DMS114 treated with DMSO at 0.1 percent for 48 hours (cell line): ENCODE data around the gene PTPRD.
"Not testable (repeated sequence)": the region's sequence is repeated elsewhere in the genome, so short reads cannot be mapped to it uniquely, and the experiment has no call there.

ENCODE experiments used
- DNase-seq: peaks from one replicate; lab custom pipeline; 2025; ENCODE audit not compliant: unreplicated experiment; lab: John Stamatoyannopoulos, UW

PTPRD gene

GRCh38 chr9:9214066-9214465, 1398.7 kb downstream of the PTPRD start:
- DNase-seq, result no peak

DNA sequence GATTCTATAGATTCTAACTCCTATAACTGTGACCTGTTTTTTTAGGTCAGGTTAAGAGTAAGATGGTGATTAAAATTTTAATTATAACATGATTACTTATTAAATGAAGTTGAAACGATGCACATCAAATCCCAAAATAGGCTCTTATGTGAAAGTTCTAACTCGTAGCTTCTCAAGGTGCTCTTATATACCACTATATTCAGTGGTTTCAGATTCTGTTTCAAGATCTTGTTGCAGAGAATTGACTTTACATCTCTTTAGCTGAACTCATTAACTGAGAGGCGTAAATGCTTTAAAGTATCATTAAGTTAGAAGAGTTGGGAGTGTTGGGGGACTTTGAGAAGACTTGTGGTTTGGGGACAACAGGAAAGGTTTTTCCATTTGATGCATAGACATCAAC, 1399.8 kb downstream of the PTPRD start:
- no peak for DNase-seq

DNA sequence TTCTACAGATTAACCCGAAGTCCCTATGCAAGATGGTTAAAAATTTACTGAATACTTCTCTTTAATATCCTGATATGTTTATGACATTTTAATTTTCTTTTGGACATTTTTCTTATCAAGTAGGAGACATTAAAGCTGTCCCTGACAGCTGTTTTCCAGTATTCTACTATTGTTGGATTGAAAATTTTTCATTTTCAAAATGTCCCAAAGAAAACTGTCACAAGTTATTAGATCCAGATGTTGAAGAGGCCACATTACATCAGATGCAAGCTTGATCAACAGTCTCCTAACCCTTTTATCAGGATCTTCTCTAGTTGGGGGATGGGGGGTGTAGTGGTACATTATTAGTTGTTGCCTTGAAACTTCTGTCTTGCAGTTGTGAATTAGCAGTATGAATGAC, 1410.5 kb downstream of the PTPRD start:
- no peak for DNase-seq

DNA sequence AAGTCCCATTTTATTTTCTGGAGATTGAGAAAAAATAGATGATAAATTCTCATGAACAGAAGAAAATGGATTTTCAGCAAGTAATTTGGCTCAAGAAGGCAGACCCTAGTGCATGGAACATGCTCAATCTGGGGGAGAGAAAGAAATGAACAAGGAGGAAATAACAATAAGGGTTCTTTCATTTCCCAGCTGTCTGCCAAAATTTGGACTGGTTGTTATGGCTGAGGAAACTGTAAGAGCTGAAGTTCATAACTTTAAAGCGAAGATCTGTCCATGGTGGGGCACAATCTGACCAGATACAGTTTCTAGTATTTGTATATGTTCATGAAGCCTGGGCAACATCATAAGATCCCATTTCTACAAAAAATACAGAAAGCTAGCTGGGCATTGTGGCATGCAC, 1426.7 kb downstream of the PTPRD start:
- no peak for DNase-seq

DNA sequence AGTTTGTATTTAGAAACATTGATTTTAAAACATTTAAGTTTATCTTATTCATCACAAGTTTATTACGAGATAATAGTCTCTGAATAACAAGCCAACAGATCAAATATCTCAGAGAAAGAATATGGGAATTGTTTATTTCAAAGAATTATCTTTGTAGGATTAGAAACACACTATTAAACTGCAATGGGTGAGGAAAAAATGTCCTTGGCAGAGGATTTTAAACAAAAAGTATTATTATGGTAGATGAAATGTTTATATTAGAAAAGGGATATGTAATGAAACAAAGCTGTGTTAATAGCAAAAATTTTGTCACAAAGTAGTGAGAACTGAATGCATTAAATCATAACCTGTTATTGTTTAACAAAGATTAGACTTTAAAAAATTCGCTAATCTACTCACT, 1430.4 kb downstream of the PTPRD start:
- DNase-seq, result no peak

DNA sequence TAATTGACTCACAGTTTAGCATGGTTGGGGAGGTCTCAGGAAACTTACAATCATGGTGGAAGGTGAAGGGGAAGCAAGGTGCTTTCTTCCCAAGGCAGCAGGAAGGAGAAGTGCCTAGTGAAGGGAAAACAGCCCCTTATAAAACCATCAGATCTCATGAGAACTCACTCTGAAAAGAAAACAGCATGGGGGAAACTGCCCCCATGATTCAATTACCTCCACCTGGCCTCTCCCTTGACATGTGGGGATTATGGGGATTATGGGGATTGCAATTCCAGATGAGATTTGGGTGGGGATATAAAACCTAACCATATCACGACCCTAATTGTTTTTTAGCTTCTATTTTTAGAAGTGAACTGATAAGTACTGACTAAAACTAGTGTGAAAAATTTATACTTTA, 1435.7 kb downstream of the PTPRD start:
- DNase-seq, result no peak

DNA sequence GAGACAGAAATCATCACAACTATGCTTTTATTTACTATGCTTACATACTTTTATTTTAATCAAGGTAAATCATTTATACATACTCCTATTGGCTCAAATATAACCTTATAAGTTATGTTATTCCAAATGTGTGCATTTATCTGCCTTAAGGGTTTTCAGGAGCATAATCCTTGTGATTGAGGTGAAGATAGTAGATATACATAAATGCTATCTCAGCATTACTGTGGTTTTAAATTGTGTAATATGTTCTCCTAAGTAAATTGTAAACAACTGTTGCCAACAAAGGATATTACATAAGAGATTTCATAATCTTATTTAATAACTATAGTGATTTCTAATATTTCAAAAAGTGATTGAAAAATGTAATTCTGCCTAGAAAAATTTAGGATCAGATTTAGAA, 1438.4 kb downstream of the PTPRD start:
- no peak for DNase-seq

GRCh38 chr9:9173264-9173663, 1439.5 kb downstream of the PTPRD start:
- DNase-seq, result no peak

DNA sequence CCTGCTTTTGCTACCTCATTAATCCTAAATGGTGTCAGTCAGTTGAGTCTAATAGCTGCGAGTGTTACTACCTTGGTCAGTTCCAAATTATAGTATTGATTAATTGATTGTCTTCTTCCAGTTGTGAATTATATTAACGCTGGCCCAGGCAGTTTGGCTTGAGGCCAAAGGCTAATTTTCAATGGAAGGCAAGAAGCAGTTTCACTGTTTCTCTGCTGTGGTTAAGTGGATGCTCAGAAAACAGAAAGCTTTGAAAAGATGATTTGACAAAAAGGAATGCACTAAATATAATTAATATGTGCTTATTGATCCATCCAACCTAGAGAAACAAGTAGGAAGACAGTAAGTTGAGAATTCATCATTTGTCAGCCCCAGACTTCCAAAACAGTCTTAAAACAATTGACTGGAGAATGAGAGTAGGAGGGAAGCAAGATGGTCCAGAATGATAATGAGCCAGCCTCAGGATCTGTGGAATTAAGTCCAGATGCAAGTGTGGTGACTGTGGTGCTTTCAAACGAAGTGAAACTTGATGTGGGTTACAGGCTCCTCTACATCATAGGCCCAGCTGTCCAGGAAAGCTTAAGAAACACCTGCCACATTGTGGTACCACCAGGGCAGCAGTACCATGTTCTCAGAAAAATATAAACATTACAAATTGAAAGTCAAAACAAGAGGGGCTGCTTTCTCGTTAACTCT, 1442.2 kb downstream of the PTPRD start:
- no peak for DNase-seq

GRCh38 chr9:9142001-9142400, 1470.8 kb downstream of the PTPRD start:
- DNase-seq, result no peak

DNA sequence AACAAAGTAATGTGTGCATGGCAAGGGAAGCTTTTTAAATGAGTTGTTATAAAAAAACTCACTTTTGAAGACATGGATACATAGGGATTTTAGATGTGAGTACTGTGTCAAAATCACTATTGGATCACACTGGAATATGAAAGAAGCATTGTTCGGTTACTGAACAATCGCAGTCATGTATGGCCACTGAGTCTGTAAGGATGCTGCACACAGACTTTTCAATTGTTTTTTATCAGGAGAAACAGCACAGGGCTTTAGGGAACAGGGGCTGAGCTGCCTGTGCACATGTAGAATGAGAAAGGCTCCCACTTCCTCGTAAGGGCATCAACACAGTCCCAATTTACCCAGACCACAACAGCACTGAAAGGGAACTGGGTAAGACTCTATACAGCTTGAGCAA, 1479.3 kb downstream of the PTPRD start:
- DNase-seq, result no peak

DNA sequence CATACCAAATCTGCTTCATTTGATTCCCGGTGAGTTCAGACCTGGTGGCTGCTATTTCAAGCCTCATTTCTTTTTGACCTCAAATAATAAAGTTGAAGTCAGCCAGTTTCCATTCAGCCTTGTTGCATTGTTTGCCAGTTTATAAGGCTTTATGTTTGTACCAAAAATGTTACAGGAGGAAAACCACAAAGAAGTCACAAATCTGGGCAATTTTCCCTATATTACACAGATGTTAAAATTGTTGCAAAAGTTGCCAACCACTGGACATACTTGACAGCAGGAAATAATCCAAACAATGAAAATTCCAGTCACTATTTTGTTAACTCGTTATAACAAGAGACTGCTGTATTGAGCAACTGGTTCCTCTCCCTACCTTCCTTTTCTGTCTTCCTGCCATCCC, 1488.2 kb downstream of the PTPRD start:
- no peak for DNase-seq

DNA sequence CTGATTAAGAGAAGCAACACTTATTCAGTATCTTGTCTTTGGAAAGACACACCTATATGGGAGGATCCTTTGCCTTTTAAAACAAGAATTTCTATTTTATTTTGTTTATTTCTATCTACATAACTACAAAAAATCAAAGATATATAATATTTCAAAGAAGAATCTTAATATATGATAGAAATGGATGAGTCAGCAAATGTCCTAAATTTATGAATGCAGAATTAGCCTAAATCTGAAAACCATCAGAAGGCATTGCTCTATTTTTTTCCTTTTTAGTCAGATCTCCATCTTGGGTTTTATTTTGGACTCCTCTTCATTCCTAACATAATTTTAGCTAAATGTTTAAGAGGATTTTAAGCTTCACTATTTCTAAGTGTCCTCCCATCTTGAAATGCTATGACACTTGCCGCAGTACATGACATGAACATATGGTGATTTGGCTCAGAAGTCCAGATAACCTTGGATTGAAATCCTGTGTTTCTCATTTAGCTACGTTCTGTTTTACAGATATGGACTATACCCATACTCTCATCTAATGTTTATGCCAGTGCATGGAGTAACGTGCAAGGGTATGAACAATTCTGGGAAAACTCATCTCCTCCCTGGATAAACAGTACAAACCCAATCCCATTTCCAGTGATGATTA, 1490.4 kb downstream of the PTPRD start:
- DNase-seq, result no peak

GRCh38 chr9:9117866-9118265, 1494.9 kb downstream of the PTPRD start:
- DNase-seq, result no peak

DNA sequence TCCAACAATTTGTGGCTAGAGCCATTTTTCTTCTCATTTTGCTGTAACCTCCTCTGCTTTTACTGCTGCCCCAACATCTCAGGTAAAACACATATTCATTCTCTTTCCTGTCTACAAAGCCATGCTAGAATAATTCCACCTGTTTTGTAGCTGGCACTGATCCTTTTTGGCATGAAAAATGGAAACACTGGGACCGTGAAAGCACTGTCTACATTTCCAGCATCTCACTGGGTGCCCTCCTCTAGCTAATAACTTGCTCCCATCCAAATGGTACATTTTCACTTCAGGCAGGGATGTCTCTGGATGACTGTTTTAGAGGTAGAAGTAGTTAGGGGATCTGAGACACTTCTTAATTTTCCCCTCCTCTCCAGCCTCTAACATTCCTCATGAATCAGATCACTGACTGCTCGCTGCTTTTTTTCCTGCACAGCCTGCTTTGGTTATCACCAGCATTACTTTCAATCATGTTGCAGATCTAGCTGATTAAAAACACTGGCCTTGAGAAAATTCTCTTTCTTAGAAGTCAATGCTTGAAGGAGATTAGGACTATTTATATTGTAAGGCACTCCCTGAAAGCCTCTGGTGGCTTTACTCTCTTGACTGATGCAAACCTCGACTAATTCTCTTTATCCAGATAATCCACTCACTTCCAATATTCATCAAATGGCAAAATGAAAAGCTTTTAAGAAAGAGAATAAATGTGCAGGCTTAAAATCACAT, 1500.6 kb downstream of the PTPRD start:
- DNase-seq, result no peak

DNA sequence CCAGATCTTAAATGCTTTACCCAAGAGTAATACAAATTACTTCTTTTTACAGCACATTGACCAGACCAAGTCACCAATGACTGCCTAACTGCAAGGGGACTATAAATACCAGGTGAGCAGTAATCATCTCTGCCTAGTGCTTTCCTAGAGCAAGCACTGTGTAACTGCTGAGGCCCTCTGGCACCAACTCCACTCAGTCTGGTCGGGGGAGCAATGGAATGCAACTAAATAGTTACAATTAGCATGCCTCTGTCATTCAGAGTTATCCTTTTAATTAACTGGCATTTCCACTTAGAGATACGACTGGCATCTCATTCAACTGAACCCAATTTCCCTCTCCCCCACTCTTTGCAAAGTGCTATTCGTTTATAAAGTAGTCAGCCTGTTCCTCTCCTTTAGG, 1504.2 kb downstream of the PTPRD start:
- DNase-seq, result no peak

DNA sequence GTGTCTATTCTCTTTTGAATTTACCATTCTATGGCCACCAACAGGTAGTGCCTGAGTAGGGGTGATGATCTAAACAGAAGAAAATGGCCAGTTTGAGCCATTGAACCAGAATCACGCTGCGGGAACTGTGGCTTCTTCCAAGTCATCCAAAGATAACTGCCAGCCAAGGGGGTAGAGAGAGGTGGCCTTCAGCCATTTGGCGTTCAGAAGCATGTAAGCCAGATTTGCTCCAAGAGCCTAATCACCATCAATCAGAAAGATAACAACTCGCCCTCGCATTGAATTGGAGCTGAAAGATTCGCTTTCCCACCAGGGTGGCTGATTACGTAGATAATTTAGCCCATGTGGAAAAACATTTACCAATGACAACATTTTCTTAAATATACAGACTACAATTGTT, 1510.5 kb downstream of the PTPRD start:
- no peak for DNase-seq

DNA sequence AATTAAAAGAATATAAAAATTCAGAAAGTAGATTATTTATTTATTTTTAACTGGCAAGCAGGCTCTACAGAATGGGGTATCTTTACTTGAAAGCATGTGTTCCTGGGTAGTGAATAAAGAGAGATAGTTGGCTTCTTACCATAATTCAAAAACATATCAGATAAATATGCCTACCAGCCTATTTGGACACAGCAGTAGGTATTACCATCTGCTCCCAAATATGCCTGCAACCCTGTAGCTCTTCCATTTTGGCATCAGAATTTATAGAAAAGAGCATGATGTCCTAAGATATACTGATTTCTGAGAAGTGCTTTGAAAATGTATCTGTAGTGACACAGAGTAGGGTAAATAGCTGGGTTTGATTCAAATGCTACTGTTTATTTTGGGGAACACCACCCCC, 1512.7 kb downstream of the PTPRD start:
- DNase-seq, result no peak

DNA sequence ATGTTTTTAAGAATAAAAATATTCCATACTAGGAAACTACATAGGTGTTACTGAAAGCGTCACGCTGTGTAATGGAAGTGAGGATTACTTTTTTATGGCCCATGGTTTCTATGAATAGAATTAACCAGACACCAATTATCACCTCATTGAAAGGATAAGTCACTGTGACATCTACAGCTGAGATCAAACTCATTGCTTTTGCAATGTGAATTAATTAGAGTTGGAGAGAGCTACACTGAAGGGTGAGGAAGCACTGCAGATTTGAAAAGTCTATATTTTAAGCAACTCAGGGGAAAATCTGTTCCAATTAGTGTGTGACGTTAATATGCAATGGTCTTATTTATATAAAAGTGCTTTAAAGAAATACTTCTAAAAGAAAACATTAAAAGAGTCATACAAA, 1513.2 kb downstream of the PTPRD start:
- no peak for DNase-seq

DNA sequence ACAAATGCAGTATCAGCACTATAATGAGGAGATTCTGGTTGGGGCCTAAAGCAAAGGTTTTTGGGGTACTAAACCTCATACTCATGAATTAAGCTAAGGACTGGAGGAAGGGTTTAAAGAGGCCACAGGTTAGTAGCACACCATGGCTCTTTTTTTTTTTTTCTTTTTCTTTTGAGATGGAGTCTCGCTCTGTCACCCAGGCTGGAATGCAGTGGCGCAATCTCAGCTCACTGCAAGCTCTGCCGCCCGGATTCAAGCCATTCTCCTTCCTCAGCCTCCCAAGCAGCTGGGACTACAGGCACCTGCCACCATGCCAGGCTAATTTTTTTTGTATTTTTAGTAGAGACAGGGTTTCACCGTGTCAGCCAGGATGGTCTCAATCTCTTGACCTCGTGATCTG, 1515.5 kb downstream of the PTPRD start:
- not testable (repeated sequence) for DNase-seq

- DNase-seq, result no peak
These were observed 1521.4 kb downstream of the PTPRD start for GRCh38 chr9:9091387-9091786.

DNA sequence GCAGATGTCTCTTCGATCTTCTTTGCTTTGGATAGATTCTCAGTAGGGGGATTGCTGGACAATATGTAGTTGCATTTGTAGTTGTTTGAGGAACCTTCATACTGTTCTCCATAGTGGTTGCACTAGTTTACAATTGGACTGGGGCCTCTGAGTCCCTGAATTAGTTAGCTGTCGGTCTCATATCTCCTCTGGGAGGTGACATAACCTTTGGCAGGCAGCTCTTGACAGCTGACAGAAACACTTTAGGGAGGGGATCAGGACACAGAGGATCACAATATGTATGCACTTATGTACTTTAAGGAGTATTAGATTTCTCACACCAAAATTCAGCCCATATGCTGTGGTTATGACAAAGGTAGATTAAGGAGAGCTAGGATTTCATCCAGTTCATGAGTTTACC, 1533.3 kb downstream of the PTPRD start:
- no peak for DNase-seq
